H9 (cell line): ENCODE results near the gene YRDC. TPM values are rescaled to one million over a fixed set of nuclear protein-coding genes. Genes with fewer than 3 reads are reported as not detected.

Experiments
- DNase-seq: peaks from one replicate; pipeline ENCODE4 v3.0.0-alpha.2; 2017
- H2AFZ ChIP-seq: one replicate; pipeline ENCODE4 v1.6.1; 2013; ENCODE audit warnings: mild to moderate bottlenecking, low read length, control low read depth, moderate library complexity
- H2AK5ac ChIP-seq: 2 replicates; pipeline ENCODE4 v1.6.1; 2013; ENCODE audit warnings: low read length, control low read depth, mixed read lengths; ENCODE audit not compliant: insufficient read length
- H2BK120ac ChIP-seq: one replicate; pipeline ENCODE4 v1.6.1; 2013; ENCODE audit warnings: low read depth, mild to moderate bottlenecking, low read length, control low read depth, inconsistent platforms; ENCODE audit not compliant: poor library complexity, severe bottlenecking
- H2BK12ac ChIP-seq: 2 replicates; pipeline ENCODE4 v1.6.1; 2013; ENCODE audit warnings: low read length, control low read depth, mixed read lengths, low read depth; ENCODE audit not compliant: insufficient read length
- H2BK15ac ChIP-seq: 2 replicates; pipeline ENCODE4 v1.6.1; 2013; ENCODE audit warnings: low read depth, low read length, control low read depth
- H2BK20ac ChIP-seq: one replicate; pipeline ENCODE4 v1.6.1; 2013; ENCODE audit warnings: low read depth, mild to moderate bottlenecking, low read length, control low read depth, inconsistent platforms; ENCODE audit not compliant: poor library complexity, severe bottlenecking
- H2BK5ac ChIP-seq: 2 replicates; pipeline ENCODE4 v1.6.1; 2013; ENCODE audit warnings: low read length, control low read depth, mixed read lengths; ENCODE audit not compliant: insufficient read length
- H3K14ac ChIP-seq: 2 replicates; pipeline ENCODE4 v1.6.1; 2013; ENCODE audit warnings: low read length, control low read depth; ENCODE audit not compliant: insufficient read depth
- H3K18ac ChIP-seq: 2 replicates; pipeline ENCODE4 v1.6.1; 2013; ENCODE audit warnings: low read depth, mild to moderate bottlenecking, mixed read lengths, low read length, control low read depth; ENCODE audit not compliant: insufficient read length
- H3K23ac ChIP-seq: 2 replicates; pipeline ENCODE4 v1.6.1; 2013; ENCODE audit warnings: low read length, control low read depth, mixed read lengths, low read depth; ENCODE audit not compliant: insufficient read length
- H3K23me2 ChIP-seq: 2 replicates; pipeline ENCODE4 v1.6.1; 2013; ENCODE audit warnings: low read depth, mild to moderate bottlenecking, mixed read lengths, low read length, control low read depth; ENCODE audit not compliant: insufficient read length, poor library complexity, severe bottlenecking
- H3K27ac ChIP-seq: 2 replicates; pipeline ENCODE4 v1.5.1; 2013; ENCODE audit warnings: low read length, control low read depth, mixed read lengths, low read depth; ENCODE audit not compliant: insufficient read length
- H3K27me3 ChIP-seq: 2 replicates; pipeline ENCODE4 v1.6.1; 2013; ENCODE audit warnings: low read length, control low read depth, inconsistent platforms; ENCODE audit not compliant: insufficient read depth
- H3K4ac ChIP-seq: 2 replicates; pipeline ENCODE4 v1.6.1; 2013; ENCODE audit warnings: low read depth, mild to moderate bottlenecking, control low read depth, inconsistent platforms, low read length, moderate library complexity
- H3K4me1 ChIP-seq: 2 replicates; pipeline ENCODE4 v1.6.1; 2013; ENCODE audit warnings: low read length, control low read depth, inconsistent platforms; ENCODE audit not compliant: insufficient read depth
- H3K4me2 ChIP-seq: 2 replicates; pipeline ENCODE4 v1.6.1; 2013; ENCODE audit warnings: low read length, control low read depth, mixed read lengths; ENCODE audit not compliant: insufficient read length, insufficient read depth
- H3K56ac ChIP-seq: 2 replicates; pipeline ENCODE4 v1.6.1; 2013; ENCODE audit warnings: low read depth, mild to moderate bottlenecking, mixed read lengths, low read length, control low read depth; ENCODE audit not compliant: insufficient read length
- H3K79me1 ChIP-seq: 2 replicates; pipeline ENCODE4 v1.6.1; 2013; ENCODE audit warnings: low read depth, mild to moderate bottlenecking, moderate library complexity, low read length, control low read depth, inconsistent platforms; ENCODE audit not compliant: insufficient read depth, poor library complexity, severe bottlenecking
- H3K79me2 ChIP-seq: 2 replicates; pipeline ENCODE4 v1.6.1; 2013; ENCODE audit warnings: low read length, control low read depth, inconsistent platforms; ENCODE audit not compliant: insufficient read depth
- H3K9ac ChIP-seq: 2 replicates; pipeline ENCODE4 v1.6.1; 2013; ENCODE audit warnings: low read length, control low read depth, mixed read lengths; ENCODE audit not compliant: insufficient read length; ENCODE audit errors: extremely low read depth
- H3K9me3 ChIP-seq: one replicate; pipeline ENCODE4 v1.6.1; 2013; ENCODE audit warnings: low read depth, low read length, inconsistent platforms; ENCODE audit not compliant: control insufficient read depth
- H3T11ph ChIP-seq: one replicate; pipeline ENCODE4 v1.6.1; 2013; ENCODE audit warnings: mild to moderate bottlenecking, low read length, control low read depth, inconsistent platforms
- H4K20me1 ChIP-seq: one replicate; pipeline ENCODE4 v1.6.1; 2013; ENCODE audit not compliant: control insufficient read depth, insufficient read length, insufficient read depth
- H4K5ac ChIP-seq: 2 replicates; pipeline ENCODE4 v1.6.1; 2013; ENCODE audit warnings: low read depth, mild to moderate bottlenecking, mixed read lengths, low read length, control low read depth; ENCODE audit not compliant: insufficient read length
- H4K8ac ChIP-seq: replicated peaks from 2 replicates; pipeline ENCODE4 v1.6.1; 2013; ENCODE audit warnings: low read length, control low read depth, mixed read lengths, low read depth; ENCODE audit not compliant: insufficient read length
- H4K91ac ChIP-seq: 2 replicates; pipeline ENCODE4 v1.6.1; 2013; ENCODE audit warnings: low read depth, mild to moderate bottlenecking, moderate library complexity, mixed read lengths, low read length, control low read depth; ENCODE audit not compliant: insufficient read length
- H3K27ac Mint-ChIP-seq, 3 experiments: 2 replicates in 2 of 3; 3 replicates in 1 of 3; pipeline ENCODE4 v1.8.0; 2020 to 2021; ENCODE audit warnings: mixed read lengths in 3 of 3, mild to moderate bottlenecking in 1 of 3, moderate library complexity in 1 of 3
- H3K27me3 Mint-ChIP-seq: 2 replicates; pipeline ENCODE4 v1.8.0; 2021; ENCODE audit warnings: low read depth, mild to moderate bottlenecking, moderate library complexity, mixed read lengths
- H3K36me3 Mint-ChIP-seq, 3 experiments: 2 replicates in 2 of 3; 3 replicates in 1 of 3; pipeline ENCODE4 v1.8.0; 2020 to 2021; ENCODE audit warnings: low read depth in 3 of 3, mixed read lengths in 3 of 3; ENCODE audit not compliant: insufficient read depth in 1 of 3
- H3K4me1 Mint-ChIP-seq, 2 experiments: 2 replicates each; pipeline ENCODE4 v1.8.0; 2020; ENCODE audit warnings: mixed read lengths in 2 of 2
- H3K4me3 Mint-ChIP-seq, 2 experiments: 2 replicates in 1 of 2; 3 replicates in 1 of 2; pipeline ENCODE4 v1.8.0; 2020 to 2021; ENCODE audit warnings: mild to moderate bottlenecking in 2 of 2, mixed read lengths in 2 of 2, moderate library complexity in 1 of 2
- H3K9me3 Mint-ChIP-seq, 2 experiments: 2 replicates in 1 of 2; 3 replicates in 1 of 2; pipeline ENCODE4 v1.8.0; 2020; ENCODE audit warnings: mild to moderate bottlenecking in 2 of 2, mixed read lengths in 2 of 2, moderate library complexity in 1 of 2
- CTCF ChIP-seq: fragments of 200-600 bp; sonication (generic); conservative IDR thresholded peaks from 3 replicates; pipeline ENCODE4 v1.8.0; 2021; ENCODE audit warnings: antibody characterized with exemption, mild to moderate bottlenecking
- WGBS: extraction: QIAGEN DNeasy Blood & Tissue Kit; methylation state at CpG from one replicate; pipeline ENCODE4 v1.1.7; 2013; ENCODE audit warnings: missing lambda C conversion rate, low lambda C conversion rate, mixed read lengths; ENCODE audit not compliant: insufficient read length; ENCODE audit errors: extremely low coverage; 5-methylcytosine and 5-hydroxymethylcytosine counted together
- total RNA-seq: library from RNA; stranded (reverse); gene quantifications from 2 replicates; pipeline ENCODE4 v1.2.1, GENCODE V29; 2021

Gene YRDC
- total RNA-seq, 1 experiment from 2014 or later, result 28.0 TPM

- H3K4me1 ChIP-seq, result no peaks in the 10 kb centered on the region; the same call in 1 of the 2 replicates
- H2BK20ac ChIP-seq, result no peak overlapping the region
- H4K8ac ChIP-seq, result no peak overlapping the region
- no peak overlapping the region for H3K14ac ChIP-seq
- no peak overlapping the region for H3K4ac ChIP-seq
- peaks cover 37% of the 10 kb centered on the region for H3K27me3 ChIP-seq
- Mint-ChIP-seq H3K27me3 (peaks cover 23% of the 10 kb centered on the region), H3K4me1 (peaks cover 4 to 6% of the 10 kb centered on the region in 2 experiments; a peak in 2 of 4 replicates), H3K9me3 (peaks cover 0 to 2% of the 10 kb centered on the region in 2 experiments; a peak in 2 of 5 replicates), H3K4me3 (no peak overlapping the region), H3K27ac (no peak overlapping the region), H3K36me3 (peaks cover 0 to 1% (median 0%) of the 10 kb centered on the region in 3 experiments; a peak in 1 of 7 replicates)
- no peak overlapping the region for H4K91ac ChIP-seq
- no peaks in the 10 kb centered on the region for H4K20me1 ChIP-seq
- H2BK15ac ChIP-seq, result no peak overlapping the region
- H3K79me1 ChIP-seq, result no peaks in the 10 kb centered on the region
- H2AFZ ChIP-seq, result no peak overlapping the region
- H3K18ac ChIP-seq, result no peak overlapping the region
- TF ChIP-seq CTCF, result no peak
- H2BK5ac ChIP-seq, result no peak overlapping the region
- no peak overlapping the region for H3K23ac ChIP-seq
- no peak overlapping the region for H3K9ac ChIP-seq
- H2BK12ac ChIP-seq, result no peak overlapping the region
- H3T11ph ChIP-seq, result no peak overlapping the region
- H3K9me3 ChIP-seq, result no peaks in the 10 kb centered on the region
- no peak overlapping the region for H3K56ac ChIP-seq
- DNase-seq, result no peak
- no peak overlapping the region for H2AK5ac ChIP-seq
- no peak overlapping the region for H3K27ac ChIP-seq
- WGBS, result no CpG with 5 or more reads among the region's 1 CpG
- H3K79me2 ChIP-seq, result no peaks in the 10 kb centered on the region
- H3K4me2 ChIP-seq, result no peak overlapping the region
- H3K23me2 ChIP-seq, result no peaks in the 10 kb centered on the region
- no peak overlapping the region for H2BK120ac ChIP-seq
- H4K5ac ChIP-seq, result no peak overlapping the region
Measured at GRCh38 chr1:37755290-37755689, 52.7 kb downstream of the YRDC start.
